Inflammatory macrophage treated with lipopolysaccharide for 4 hours (primary cell): Measurements from ENCODE around the gene MREG.

Source experiments
- DNase-seq: peaks from one replicate; pipeline ENCODE4 v3.0.0-alpha.2; 2020

The MREG gene

GRCh38 chr2:215917953-215918620 lies 95.3 kb downstream of the MREG start:
- DNase-seq: peak; percentile 82

- peak; percentile 66 for DNase-seq
These were observed 97.9 kb downstream of the MREG start for GRCh38 chr2:215915441-215915840.

DNA sequence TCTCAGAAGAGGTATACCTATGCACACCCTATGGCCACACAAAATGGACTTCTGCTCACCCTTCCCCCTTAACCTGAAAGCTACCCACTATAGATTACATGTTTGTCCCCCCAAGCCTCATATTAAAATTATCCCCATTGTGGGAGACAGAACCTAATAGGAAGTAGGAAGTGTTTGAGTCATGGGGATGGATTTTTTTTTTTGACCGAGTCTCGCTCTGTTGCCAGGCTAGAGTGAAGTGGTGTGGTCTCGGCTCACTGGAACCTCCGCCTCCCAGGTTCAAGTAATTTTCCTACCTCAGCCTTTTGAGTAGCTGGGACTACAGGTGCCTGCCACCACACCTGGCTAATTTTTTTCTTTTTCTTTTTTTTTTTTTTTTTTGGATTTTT lies 98.6 kb downstream of the MREG start:
- DNase-seq: no peak

DNA sequence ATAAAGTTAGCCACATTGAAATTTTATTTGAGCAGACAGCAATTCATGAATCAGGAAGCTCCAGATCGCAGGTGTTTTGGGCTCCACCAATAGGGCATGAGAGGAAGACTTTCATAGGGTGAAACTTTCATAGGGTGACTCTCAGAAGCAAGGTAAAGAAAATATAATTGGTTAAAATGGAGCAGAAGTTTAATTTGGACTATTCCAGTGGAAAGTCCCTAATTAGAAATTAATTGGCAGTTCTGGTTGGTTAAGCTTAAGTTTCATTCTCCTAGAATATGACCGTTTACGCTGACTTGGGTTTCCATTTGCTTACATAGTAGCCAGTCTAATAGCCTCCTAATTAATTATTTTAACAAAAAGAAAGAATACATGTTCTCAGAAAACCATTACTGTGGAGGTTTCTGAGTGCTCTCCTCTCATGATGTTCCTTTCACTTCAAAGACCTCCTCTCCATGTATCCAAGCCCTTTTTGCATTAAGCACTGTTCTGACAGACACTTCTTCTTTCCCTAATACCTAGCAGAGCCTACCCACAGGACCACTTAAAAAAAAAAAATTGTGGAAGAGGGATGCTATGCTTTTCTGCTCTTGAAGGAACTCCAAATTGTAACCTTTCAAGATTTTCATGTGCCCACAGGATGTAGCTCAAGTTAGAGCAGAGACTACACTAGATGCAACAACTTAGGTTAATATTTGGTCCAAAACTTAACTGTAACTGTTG lies 99.1 kb downstream of the MREG start:
- no peak for DNase-seq

DNA sequence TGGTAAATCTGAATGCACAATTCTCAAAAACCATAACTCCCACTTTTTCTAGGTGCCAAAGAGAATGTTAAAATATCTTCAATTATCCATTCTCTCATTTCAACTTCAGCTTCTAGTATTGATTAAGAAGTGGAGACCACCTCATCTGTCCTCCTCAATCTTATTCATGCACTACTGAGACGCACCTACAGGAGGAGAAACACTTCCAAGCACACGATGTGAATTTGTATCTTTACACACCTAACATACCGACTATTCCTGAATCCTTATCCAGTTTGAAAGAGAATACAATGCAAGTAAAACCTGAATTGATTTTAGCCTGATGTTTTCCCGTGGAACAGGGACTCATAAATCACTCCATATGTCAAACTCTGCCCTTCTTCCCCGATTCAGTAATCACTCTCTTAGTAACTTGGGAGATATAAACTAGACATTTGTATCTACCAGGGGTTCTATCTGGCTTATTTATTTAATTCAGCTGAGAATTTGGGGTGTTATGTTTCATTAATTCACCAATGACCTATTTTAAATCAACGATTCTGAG lies 101.0 kb downstream of the MREG start:
- no peak for DNase-seq

DNA sequence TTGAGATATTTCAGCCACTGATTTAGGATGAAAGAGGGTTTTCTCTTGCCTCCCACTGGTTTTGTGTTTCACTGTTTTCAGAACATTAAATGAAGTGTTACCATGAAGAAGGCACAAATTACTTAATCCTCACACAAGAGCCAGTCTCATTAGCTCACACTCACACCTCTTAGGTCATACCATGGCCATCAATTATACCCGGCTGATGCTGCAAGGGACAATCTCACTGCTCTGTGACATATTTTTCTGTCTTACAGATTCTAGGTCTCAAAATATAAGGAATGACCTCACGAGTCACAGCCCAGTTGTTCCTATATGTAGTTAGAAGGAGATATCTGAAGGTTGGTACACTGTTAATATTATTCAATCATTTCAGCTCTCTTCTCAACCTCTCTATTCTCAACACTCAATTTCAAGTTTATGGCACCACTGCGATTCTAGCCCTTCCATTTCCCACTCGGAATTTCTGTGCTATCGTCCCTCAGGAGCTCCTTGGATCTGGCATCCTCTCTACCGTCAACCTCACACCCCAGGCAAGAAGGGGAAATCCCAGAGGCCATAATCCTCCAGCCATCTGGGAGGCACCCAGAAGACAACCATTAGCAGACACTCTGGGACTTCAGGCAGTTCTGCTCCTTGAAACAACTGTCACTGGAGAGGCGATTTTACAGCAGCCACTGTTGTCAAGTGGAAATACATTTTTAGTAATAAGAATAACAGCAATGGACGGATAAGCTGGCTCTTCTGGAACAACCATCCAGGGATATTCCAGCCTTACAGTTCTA lies 101.9 kb downstream of the MREG start:
- peak; percentile 38 for DNase-seq

GRCh38 chr2:215910180-215910579 lies 103.2 kb downstream of the MREG start:
- no peak for DNase-seq

GRCh38 chr2:215907147-215907546 lies 106.2 kb downstream of the MREG start:
- DNase-seq: no peak

DNA sequence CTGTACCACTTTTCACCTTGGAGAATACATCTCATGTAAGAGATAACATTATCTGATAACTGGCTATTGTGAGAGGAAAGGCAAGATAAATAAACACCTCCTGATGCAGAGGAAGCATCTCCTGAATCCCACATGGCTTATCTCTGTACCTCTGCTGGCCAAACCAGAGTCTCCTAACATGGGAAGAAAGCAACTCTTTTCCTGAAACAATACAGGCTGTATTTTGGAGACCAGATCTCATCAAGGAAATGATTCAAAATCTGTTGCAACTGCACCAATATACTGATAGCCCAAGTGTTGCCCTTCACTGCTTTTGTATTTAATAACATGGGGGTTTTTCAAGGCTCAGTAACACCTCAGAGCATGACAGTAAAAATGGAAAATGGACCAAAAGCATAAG lies 106.9 kb downstream of the MREG start:
- DNase-seq: no peak

GRCh38 chr2:215905691-215906090 lies 107.7 kb downstream of the MREG start:
- no peak for DNase-seq

- DNase-seq: peak; percentile 95
These were observed 109.2 kb downstream of the MREG start for GRCh38 chr2:215904101-215904500.

DNA sequence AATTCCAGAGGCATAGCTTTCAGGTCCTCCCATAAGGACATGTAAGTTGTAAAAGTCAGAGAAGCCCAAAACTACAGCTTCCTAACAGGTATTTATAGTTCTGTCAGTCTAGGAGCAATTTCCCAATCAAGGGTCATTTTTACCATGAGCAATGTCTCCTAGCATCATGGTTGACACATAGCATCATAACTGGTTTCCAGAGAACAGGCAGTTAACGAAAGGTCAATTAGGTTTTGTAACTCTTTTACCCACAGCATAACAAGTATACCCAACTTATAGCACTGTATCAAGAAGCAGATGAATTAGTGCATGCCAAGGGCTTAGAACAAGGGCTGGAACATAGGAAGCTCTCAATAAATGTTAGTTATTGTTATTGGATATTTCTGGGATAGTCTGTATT lies 110.1 kb downstream of the MREG start:
- peak; percentile 91 for DNase-seq

DNA sequence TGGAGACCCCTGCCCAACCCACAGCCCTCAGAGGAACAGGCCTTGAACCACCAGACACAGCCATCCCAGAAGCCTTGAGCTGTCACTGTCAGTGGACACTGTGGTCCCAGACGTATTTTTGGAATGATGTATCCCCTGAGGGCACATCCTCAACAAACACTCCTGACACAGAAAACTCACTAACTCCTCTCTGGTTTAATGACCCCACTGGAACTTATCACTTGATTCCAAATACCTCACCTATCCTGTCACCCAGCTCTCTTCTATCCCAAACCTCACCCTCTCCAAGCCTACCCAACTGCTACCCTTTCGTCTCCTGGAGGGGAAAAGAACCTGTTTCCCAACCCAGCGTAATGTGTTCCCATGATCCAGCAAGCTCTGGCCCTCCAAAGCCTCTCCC lies 111.6 kb downstream of the MREG start:
- DNase-seq: no peak

GRCh38 chr2:215900843-215901242 lies 112.5 kb downstream of the MREG start:
- DNase-seq: peak; percentile 71

- peak; percentile 99 for DNase-seq
These were observed 113.1 kb downstream of the MREG start for GRCh38 chr2:215900203-215900611.

- DNase-seq: peak; percentile 64
These were observed 113.9 kb downstream of the MREG start for GRCh38 chr2:215899141-215900074.

- no peak for DNase-seq
These were observed 115.0 kb downstream of the MREG start for GRCh38 chr2:215898363-215898762.

DNA sequence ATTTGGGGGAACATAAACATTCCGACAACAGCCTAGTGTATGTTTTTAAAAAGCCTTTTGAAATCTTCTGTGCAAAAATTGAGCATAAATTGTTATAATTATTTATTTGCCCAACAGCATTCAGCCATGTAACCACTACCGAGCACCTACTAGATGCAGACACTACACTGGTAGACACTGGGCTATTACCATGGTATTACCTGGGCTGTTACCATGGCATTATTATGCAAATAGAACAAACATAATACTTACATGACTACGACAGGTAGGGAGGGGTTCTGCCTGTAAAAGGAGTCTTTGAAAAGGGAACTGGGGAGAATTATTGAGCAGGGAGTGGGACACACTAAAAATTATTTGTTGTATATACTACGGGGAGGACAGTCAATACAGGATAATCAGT lies 116.4 kb downstream of the MREG start:
- DNase-seq: no peak

DNA sequence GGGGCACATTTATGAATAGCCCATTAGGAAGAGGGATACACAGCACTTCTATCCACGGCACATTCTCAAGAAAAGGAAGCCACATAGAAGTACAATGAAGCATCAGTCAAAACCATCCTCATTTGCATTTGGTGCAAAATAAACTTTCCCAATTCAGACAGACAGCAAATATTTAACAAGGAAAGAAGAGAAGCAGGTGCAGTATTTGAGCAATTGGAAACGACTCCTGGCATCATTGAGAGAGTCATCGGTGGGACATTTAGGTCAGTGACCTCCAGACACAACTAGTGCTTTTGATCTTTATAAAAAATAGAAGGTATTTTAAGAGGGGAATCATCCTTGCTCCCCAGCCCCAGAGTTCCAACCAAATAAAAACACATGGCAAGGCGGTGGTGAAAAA lies 118.0 kb downstream of the MREG start:
- no peak for DNase-seq
